ENCODE results near the gene NUP98.
"Not testable (repeated sequence)": the region's sequence is repeated elsewhere in the genome, so short reads cannot be mapped to it uniquely, and the experiment has no call there.

NUP98 gene

DNA sequence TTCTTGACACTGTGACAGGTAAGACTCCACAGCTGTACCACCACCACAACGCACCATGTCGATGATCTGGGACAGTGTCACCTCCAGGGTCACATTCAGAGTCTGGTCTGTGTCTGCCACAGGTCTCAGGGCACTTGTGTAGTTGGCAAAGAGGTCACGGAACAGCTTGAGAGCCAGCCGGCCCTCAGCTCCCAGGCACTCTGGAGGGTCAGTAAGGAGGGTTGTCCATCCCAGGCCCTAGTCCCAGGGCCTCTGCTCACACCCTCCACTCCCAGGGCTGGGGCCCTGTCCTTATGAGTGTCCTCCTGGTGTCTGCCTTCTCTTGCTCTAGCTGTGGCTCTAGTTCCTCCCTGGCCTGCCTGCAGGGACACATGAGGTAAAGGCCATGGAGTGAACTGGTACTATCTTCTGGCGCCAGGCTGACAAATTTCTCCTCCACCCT lies 127.6 kb downstream of the NUP98 start:
- DNase-seq (ENCODE audit: low spot score): no peak

DNA sequence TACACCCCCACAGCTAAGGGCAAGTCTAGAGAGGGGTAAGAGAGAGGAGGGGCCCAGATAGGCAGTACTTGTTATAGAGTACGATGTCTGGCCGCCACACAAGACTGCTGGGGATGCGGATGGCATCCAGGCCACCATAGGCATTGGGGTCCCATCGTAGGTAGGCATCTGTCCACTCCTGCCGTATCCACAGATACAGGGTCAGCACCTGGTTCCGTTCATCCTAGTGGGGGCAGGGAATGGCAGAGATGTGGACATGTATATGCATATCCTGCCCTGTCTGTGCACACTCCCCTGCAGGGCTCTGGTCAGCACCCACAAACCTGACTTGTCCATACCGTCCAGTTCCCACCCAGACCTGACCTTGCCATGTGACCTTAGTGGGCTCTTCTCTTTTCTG lies 128.2 kb downstream of the NUP98 start:
- DNase-seq (ENCODE audit: low spot score): no peak

DNA sequence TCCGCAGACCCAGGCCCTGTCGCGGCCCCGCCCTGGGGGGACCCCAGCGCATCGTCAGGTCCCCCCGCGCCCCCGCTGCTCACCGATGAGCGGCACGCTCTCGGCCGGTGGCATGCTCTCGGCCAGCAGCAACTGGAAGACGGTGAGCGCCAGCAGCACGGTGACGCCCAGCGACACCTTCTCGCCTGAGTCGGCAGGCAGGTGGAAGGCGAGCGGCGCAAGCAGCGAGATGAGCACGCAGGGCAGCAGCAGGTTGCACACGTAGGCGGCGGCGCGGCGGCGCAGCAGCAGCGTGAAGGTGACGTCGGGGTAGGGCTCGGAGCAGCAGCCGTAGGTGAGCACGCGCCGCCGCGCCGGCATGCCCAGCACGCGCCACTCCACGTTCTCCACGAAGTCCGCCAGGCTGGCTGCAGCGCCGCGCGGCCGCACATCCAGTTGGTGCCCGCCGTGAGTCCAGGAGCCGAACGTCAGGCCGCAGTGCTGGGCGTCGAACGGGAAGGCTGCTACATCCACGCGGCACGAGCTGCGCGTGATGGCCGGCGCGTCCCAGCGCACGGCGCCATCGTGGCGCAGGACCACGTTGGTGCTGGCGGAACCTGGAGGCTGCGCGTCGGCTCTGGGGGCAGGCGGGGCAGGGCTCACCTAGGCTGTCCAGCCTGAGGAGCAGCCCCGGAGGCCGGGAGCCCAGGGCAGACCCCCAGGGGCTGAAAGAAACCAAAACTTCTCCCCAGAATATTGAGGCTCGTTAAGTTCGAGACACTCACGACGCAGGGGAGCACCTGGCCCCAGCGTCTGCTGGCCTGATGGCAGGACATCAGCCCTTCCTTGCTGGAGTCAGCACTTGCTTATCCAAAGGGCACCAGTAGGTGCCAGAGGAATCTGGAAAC lies 130.0 kb downstream of the NUP98 start:
- no peak for DNase-seq (ENCODE audit: low spot score)

DNA sequence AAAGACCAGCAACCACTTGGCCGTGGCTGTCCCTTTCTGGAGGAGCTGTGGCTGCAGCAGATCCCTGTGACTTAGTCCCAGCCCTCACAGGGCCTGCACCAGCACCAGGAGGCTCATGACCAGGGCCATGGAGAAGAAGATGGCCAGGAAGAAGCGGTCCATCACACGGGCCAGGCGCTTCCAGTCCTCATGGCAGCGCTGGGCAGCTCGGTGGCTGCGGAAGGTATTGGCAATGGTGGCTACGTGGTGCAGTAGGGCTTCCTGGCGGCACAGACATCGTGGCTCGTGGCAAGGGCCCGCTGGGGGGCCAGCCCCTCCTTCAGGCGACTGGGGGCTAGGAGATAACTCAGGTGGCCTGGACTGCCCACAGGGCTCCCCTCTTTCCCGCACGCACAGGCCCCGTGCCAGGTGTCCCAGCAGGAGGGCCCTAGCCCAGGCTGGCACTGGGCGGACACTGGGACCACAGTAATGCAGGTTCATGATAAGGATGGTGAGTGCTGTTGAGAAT lies 131.3 kb downstream of the NUP98 start:
- DNase-seq (ENCODE audit: low spot score): no peak

DNA sequence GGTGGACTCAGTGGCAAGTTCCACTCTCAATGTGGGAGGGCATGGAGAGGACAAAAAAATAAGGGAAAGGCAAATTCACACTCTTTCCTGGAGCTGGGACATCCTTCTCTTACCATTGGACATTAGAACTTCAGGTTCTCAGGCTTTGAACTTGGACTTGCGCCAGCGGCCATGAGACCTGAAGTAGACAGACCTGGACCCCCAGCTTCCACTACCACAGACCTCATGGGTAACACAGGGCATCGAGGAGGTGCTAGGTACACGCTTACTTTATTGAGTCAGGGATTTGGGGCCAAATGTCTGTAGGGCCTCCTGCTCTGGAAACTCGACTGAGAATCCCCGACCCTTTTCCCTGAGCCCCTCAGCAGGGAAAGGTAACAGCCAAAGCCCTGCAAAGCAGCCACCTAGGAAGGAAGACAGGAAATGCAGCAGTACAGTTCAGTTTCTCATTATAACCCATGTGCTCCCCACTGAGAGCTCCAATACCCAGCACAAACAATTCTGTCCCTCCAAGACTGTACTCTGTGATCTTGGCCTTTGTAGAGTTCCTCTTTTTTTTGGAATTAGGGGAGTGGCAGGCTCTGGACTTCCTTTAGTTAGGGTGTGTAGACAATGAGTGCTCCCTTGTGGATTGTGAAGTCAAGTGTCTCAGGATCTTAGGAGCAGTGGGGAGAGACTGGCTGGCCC lies 131.9 kb downstream of the NUP98 start:
- DNase-seq (ENCODE audit: low spot score): no peak

DNA sequence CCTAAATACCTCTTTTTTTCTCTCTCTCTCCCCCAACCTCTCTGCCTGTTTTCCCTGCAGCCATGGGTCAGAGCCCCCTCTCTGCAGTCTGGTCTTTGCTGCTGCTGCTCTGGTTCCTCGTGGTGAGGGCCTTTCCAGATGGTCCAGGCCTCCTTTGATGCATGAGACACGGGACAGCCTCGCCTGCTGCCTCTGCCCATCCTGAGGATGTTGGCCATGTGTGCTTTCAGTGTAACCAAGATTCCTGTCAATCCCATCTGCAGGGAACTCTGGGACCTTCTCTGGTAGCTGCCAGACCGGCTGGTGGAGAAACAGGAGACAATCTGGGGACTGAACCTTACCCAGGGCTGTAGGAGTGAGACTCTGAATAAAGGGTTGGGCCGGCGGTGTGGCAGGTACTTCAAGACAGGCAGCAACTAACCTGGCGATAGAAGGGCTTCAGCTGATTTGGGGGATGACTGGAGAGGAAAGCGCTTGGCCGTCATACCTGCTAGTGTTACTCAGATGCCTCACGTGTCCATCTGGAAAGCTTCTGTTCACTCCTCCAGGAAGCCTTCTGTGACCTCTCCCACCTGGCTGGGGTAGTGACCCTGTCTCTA lies 133.2 kb downstream of the NUP98 start:
- no peak for DNase-seq (ENCODE audit: low spot score)

DNA sequence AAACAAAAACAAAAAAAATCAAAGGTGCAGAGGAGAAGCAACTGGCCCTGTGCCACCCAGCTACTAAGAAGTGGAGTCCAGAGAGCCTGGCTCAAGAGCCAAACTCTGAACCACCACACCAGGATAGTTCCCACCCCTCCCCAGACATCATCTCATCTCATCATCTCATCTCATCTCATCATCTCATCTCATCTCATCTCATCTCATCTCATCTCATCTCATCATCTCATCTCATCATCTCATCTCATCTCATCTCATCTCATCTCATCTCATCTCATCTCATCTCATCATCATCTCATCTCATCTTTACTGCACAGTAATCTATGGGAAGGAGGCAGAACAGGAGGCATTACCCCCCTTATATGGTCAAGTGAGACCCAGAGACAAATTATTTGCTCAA lies 134.5 kb downstream of the NUP98 start:
- no peak for DNase-seq (ENCODE audit: low spot score)

DNA sequence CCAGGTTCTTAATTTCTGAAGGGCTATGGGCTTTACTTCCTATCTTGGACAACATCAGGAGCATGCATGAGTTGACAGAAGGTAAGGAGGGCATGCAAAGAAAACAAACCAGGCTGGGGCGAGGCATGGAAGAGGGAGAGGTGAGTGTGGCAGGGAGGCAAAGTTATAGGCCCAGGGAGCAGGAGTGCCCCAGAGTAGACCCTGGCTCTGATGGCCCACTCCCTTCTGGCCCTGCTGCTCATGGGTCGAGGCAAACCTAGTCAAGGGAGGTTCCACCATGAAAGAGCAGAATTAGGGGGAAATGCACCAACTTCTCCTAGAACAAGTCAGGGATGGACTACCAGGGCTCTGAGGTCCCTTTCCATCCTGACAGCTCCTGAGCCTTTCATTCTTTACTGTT lies 136.4 kb downstream of the NUP98 start:
- no peak for DNase-seq (ENCODE audit: low spot score)

DNA sequence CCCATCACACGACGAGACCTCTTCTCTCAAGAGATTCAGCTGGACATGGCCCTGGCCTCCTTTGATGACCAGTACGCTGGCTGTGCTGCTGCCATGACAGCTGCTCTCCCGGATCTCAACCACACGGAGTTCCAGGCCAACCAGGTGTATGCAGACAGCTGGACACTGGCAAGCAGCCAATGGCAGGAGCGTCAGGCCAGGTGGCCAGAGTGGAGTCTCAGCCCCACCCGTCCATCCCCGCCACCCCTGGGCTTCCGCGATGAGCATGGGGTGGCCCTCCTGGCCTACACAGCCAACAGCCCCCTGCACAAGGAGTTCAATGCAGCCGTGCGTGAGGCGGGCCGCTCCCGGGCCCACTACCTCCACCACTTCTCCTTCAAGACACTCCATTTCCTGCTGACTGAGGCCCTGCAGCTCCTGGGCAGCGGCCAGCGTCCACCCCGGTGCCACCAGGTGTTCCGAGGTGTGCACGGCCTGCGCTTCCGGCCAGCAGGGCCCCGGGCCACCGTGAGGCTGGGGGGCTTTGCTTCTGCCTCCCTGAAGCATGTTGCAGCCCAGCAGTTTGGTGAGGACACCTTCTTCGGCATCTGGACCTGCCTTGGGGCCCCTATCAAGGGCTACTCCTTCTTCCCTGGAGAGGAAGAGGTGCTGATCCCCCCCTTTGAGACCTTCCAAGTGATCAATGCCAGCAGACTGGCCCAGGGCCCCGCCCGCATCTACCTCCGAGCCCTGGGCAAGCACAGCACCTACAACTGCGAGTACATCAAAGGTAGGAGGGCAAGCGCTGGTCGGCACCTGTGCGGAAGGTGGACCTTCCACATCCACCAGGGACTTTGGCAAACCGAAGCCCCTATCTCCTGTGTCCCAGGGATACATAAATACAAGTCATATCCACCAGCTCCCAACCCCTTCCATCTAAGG lies 137.5 kb downstream of the NUP98 start:
- DNase-seq (ENCODE audit: low spot score): no peak

DNA sequence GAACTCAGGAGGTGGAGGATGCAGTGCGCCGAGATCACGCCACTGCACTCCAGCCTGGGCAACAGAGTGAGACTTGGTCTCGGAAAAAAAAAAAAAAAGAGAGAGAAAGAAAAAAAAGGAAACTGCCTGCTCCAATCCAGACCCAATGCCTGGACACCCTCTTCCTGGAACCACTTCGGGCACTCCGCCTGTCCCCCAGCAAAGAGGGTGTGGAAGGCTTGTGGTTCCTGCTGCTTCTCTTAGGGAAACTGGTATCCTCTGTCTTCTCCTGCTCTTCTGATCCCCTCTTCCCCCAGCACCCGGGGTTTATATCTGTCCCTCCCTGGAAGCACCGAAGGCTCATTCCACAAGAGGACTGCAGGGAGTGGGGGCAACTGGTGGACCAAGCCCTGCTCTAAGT lies 139.1 kb downstream of the NUP98 start:
- no peak for DNase-seq (ENCODE audit: low spot score)

DNA sequence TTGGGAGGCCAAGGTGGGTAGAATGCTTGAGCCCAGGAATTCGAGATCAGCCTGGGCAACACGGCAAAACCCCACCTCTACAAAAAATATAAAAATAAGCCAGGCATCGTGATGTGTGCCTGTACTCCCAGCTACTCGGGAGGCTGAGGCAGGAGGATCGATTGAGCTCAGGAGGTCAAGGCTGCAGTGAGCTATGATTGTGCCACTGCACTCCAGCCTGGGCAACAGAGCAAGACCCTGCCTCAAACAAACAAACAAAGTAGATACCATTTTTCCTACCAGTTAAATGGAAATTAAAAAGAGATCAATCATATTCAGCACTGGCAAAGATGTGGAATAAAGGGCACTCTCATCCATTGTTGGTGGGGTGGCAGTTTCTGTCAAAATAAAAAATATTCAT lies 140.0 kb downstream of the NUP98 start:
- DNase-seq (ENCODE audit: low spot score): not testable (repeated sequence)

DNA sequence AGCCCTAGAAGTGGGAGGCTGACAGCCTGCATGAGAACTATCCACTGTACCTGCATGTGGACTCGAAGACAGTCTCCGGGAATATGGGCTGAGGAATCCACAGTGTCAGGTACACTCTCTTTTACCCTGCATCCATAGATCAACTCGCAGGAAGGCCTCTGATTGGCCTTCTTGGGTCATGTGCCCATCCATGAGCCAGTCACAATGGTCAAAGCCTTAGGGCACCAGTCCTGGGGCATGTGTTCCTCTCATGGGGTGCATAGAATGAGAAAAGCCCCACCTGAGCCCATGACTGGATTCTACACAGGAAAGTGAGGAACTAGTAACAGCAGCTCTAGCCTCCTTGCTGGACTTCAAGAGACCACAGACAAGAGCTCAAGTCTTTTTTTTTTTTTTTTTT lies 141.8 kb downstream of the NUP98 start:
- DNase-seq (ENCODE audit: low spot score): no peak

DNA sequence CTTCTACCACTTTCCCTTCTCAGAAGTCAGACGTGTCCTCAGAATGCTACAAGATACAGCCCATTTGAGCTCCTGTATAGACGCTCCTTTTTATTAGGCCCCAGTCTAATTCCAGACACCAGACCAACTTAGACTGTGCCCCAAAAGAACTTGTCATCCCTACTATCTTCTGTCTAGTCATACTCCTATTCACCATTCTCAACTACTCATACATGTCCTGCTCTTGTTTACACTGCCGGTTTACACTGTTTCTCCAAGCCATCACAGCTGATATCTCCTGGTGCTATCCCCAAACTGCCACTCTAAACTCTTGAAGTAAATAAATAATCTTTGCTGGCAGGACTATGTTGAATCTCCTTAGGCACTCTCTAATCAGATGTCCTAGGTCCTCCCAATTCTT lies 144.8 kb downstream of the NUP98 start:
- DNase-seq (ENCODE audit: low spot score): not testable (repeated sequence)

DNA sequence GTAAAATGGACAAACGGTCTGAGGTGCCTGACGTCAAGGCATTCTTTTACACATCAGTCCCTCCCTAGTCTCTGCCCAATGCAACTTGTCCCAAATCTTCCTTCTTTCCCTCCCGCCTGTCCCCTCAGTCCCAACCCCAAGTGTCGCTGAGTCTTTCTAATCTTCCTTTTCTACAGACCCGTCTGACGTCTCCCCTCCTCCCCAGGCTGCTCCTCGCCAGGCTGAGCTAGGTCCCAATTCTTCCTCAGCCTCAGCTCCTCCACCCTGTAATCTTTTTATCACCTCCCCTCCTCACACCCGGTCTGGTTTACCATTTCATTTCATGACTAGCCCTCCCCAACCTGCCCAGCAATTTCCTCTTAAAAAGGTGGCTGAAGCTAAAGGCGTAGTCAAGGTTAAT lies 148.0 kb downstream of the NUP98 start:
- not testable (repeated sequence) for DNase-seq (ENCODE audit: low spot score)

DNA sequence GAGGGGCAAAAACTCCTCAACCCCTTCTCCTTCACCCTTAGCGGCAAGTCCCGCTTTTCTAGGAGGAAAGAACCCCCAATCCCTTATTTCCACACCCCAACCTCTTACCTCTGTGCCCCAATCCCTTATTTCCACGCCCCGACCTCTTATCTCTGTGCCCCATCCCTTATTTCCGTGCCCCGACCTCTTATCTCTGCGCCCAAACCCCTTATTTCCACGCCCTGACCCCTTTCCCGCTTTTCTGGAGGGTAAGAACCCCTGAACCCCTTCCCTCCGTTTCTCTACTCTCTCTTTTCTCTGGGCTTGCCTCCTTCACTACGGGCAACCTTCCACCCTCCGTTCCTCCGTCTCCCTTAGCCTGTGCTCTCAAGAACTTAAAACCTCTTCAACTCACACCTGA lies 148.5 kb downstream of the NUP98 start:
- DNase-seq (ENCODE audit: low spot score): not testable (repeated sequence)

DNA sequence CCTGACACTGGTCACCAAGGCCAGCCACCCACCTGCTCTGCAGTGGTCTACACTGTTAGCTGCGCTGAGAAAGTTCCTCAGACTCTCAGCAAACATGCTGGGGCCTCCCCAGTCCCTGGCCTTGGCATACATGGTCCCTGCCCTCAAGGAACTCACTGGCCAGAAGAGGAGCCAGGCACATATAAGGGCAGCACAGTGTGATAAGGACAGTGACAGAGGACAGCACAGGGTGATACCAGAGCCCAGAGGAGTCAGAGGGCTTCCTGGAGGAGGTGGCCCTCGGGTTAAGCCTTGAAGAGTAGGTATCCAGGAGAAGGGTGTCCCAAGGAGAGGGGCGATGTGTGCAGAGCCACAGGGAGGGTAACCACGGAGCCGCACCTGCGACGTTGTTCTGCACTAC lies 151.8 kb downstream of the NUP98 start:
- DNase-seq (ENCODE audit: low spot score): no peak

DNA sequence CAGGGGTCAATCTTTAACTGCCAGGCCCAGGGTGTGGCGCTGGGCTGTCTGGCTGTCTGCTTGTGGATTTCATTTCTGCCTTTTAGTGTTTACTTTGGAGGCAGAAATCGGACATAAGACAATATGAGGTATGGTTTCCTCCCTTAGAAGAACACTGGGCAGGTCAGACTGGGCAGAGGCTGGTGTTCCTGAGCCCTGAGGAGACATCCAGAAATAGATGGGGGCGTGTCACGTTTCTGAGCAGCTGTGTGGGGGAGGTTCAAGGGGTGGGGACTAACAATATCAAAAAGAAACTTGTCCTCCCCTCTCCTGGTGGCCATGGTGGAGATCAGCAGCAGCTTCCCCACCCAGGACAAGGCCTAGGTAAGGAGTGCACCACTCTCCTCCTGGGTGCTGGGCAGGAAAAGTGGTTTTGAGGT lies 152.5 kb downstream of the NUP98 start, which contains the start of gene ART1:
TSS of gene ART1 (plus strand) at position 312 of the 419 bp plus-strand sequence. CDS start 14,086 bp downstream, outside the sequence.
- no peak for DNase-seq (ENCODE audit: low spot score)

DNA sequence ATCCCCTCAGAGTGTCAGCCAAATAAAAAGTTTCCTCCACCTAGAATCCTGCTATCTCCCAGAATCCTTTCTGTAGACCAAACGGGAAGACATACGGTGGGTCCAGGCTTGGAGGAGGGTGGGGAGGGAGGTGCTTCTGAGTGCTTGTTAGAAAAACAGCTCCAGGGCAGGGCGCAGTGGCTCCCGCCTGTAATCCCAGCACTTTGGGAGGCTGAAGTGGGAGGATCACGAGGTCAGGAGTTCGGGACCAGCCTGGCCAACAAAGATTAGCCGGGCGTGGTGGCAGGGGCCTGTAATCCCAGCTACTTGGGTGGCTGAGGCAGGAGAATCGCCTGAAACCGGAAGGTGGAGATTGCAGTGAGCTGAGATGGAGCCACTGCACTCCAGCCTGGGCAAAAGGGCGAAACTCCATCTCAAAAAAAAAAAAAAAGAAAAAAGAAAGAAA lies 154.2 kb downstream of the NUP98 start:
- not testable (repeated sequence) for DNase-seq (ENCODE audit: low spot score)

DNA sequence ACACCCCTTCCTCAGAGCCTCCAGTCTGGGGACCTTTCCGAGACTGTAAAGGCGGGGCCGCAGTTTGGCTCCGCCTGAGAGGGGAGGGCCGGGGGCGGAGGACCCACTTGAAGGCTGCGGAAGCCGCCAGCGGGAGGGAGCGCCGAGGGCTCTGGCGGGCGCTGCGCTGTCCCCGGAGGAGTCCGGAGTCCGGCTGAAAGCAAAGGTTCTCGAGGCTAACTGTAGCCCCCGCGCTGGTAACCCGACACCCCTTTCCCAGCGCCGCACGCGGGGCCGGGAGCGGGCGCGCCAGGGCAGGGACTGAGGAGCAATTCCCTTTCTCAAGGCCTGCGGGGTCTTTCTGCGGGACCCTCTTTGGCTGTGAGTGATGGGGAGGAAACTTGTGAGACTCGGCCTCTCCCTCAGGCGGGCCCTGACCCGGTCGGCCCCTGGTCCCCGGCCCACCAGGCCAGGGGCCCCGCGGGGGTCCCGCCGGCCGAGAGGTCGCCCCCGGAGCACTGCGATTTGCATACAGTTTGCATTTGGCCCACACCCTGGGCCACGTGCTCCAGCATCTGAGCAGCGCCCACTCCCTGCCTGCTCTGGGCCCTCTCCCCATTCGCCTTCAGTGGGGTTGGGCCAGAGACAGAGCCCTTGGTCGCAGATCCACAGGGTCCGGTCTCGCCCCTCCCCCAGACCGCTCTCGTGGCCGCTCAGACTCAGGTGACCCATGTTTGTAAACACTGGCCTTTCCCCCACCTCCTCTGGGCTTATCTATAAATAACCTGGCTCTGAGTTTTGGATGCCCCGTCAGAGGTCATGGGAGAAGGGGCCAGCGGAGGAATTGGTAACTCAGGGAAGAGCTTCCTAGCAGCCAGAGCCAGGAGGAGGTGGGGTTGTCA lies 155.0 kb downstream of the NUP98 start:
- DNase-seq (ENCODE audit: low spot score): peak; percentile 51

DNA sequence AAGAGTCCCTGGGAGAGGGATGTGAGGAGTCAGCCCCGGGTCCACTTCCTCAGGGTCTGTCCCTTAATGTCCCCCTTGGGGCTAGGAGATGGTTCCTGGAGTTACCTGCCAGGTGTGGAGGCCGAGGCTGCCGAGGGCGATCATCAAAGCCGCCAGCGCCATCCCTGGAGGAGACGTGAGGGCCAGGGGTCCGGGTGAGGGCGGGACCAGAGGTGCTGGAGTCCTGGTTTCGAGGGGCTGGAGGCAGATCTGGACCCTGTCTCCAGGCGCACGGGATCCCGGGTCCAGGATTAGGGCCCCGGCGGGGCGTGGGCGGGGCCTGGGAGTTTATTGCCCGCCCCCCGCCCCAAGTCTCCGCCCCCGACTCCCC lies 155.7 kb downstream of the NUP98 start, which contains the start of gene ART5:
TSS of gene ART5 (minus strand) at position 292 of the 370 bp plus-strand sequence. CDS start at position 162, 130 bp downstream.
- no peak for DNase-seq (ENCODE audit: low spot score)
